K562 (cell line): ENCODE measurements around the gene LRRC25. TPM values are rescaled to one million over a fixed set of nuclear protein-coding genes. Genes with fewer than 3 reads are reported as not detected.

Experiments
- CEBPB ChIP-seq: fragments of 450-650 bp; IDR thresholded peaks from 2 replicates; pipeline ENCODE4 v1.6.1; 2016; ENCODE audit warnings: missing genetic modification characterization, missing compliant biosample characterization
- CHD4 ChIP-seq: fragments of 200-600 bp; sonication (generic); IDR thresholded peaks from 3 replicates; pipeline ENCODE4 v1.6.1; 2012; ENCODE audit warnings: low read depth, mild to moderate bottlenecking, mixed read lengths, low read length, inconsistent platforms; ENCODE audit not compliant: insufficient read depth, insufficient replicate concordance, poor library complexity, severe bottlenecking
- CREB1 ChIP-seq, 2 experiments: sonication (generic) in 1 of 2; formaldehyde crosslinking in 1 of 2; IDR thresholded peaks; 2 replicates each; pipeline versions ENCODE4 v1.6.1 to v1.8.0; 2012 to 2022; ENCODE audit warnings: inconsistent platforms in 1 of 2, mild to moderate bottlenecking in 1 of 2, missing genetic modification reagents in 1 of 2, moderate library complexity in 1 of 2
- DLX4 ChIP-seq: fragments of 250-450 bp; sonication (Bioruptor Pico); IDR thresholded peaks from 2 replicates; pipeline ENCODE4 v1.6.1; 2021; ENCODE audit warnings: mild to moderate bottlenecking
- DMBX1 ChIP-seq: fragments of 250-450 bp; sonication (Bioruptor Pico); IDR thresholded peaks from 2 replicates; pipeline ENCODE4 v1.8.0; 2022; ENCODE audit warnings: inconsistent platforms, mild to moderate bottlenecking, moderate library complexity, borderline replicate concordance
- E2F1 ChIP-seq: sonication (generic); formaldehyde crosslinking; IDR thresholded peaks from 2 replicates; pipeline ENCODE4 v1.8.1; 2023; ENCODE audit warnings: mild to moderate bottlenecking, missing genetic modification reagents, moderate library complexity
- EGR1 ChIP-seq: fragments of 450-650 bp; conservative IDR thresholded peaks from 2 replicates; pipeline ENCODE4 v1.6.1; 2017; ENCODE audit warnings: mild to moderate bottlenecking
- FOSL1 ChIP-seq: fragments of 200-800 bp; sonication (Bioruptor generic); conservative IDR thresholded peaks from 2 replicates; pipeline ENCODE4 v1.6.1; 2016; ENCODE audit warnings: missing genetic modification characterization, missing compliant biosample characterization
- KDM1A ChIP-seq, 2 experiments: fragments of 450-650 bp; IDR thresholded peaks; 2 replicates each; pipeline ENCODE4 v1.6.1; 2016; ENCODE audit warnings: mild to moderate bottlenecking in 2 of 2
- NFRKB ChIP-seq: fragments of 450-650 bp; IDR thresholded peaks from 2 replicates; pipeline ENCODE4 v1.6.1; 2016; ENCODE audit warnings: low read depth
- OTX1 ChIP-seq: fragments of 450-650 bp; formaldehyde crosslinking; IDR thresholded peaks from 2 replicates; pipeline ENCODE4 v1.4.0; 2022; ENCODE audit warnings: mild to moderate bottlenecking
- PHF20 ChIP-seq: fragments of 450-650 bp; IDR thresholded peaks from 2 replicates; pipeline ENCODE4 v1.6.1; 2018; ENCODE audit not compliant: partially characterized antibody
- PHTF2 ChIP-seq: fragments of 250-450 bp; sonication (Bioruptor Pico); IDR thresholded peaks from 2 replicates; pipeline ENCODE4 v1.5.0; 2021; ENCODE audit warnings: mild to moderate bottlenecking
- SAFB ChIP-seq: fragments of 200-400 bp; formaldehyde crosslinking; IDR thresholded peaks from 2 replicates; pipeline ENCODE4 v1.6.1; 2017; ENCODE audit warnings: low read depth, low read length, borderline replicate concordance
- SMAD2 ChIP-seq: fragments of 150-350 bp; IDR thresholded peaks from 2 replicates; pipeline ENCODE4 v1.6.1; 2014; ENCODE audit warnings: low read depth, mild to moderate bottlenecking, low read length
- SMARCE1 ChIP-seq: fragments of 450-650 bp; IDR thresholded peaks from 2 replicates; pipeline ENCODE4 v1.7.1; 2016; ENCODE audit warnings: mild to moderate bottlenecking
- SRF ChIP-seq, 2 experiments: fragments of 250-450, 450-650 bp in 1 of 2; sonication (Bioruptor Pico) in 1 of 2; sonication (generic) in 1 of 2; formaldehyde crosslinking; IDR thresholded peaks; 2 replicates each; pipeline versions ENCODE4 v1.5.0 to v1.5.1; 2020 to 2022; ENCODE audit warnings: mild to moderate bottlenecking in 1 of 2, missing genetic modification reagents in 1 of 2
- ZC3H8 ChIP-seq: fragments of 450-650 bp; IDR thresholded peaks from 2 replicates; pipeline ENCODE4 v1.6.1; 2017
- ZNF79 ChIP-seq: fragments of 250-450 bp; sonication (Bioruptor Pico); IDR thresholded peaks from 2 replicates; pipeline ENCODE4 v1.4.0; 2020; ENCODE audit warnings: low read depth, mild to moderate bottlenecking, moderate library complexity
- polyA plus RNA-seq, 8 experiments: library from polyadenylated mRNA; depleted of rRNA in 4 of 8; stranded (reverse) in 5 of 8; unstranded in 3 of 8; fragments of >200 nt; fragmentation: Nextera tagmentation in 2 of 8; fragmentation: Illumina TruSeq in 1 of 8; extraction: Ambion mirVana in 2 of 8; extraction: Trizol in 1 of 8; gene quantifications; 2 replicates each; pipeline versions ENCODE4 v1.2.1 to v1.2.3, GENCODE V29; 2011 to 2014; ENCODE audit warnings: inconsistent platforms in 1 of 8, missing spikeins in 1 of 8
- total RNA-seq, 7 experiments: library from RNA; depleted of rRNA in 6 of 7; stranded (reverse); fragments of >200 nt in 6 of 7; fragmentation: Illumina TruSeq in 2 of 7; extraction: Trizol in 2 of 7; gene quantifications; 2 replicates each; pipeline versions ENCODE4 v1.2.1 to v1.2.3, GENCODE V29; 2011 to 2021; ENCODE audit warnings: low replicate concordance in 1 of 7
- TF ChIP-seq, protein P1 (sequence below): fragments of 450-650 bp; formaldehyde crosslinking; conservative IDR thresholded peaks from 2 replicates; pipeline ENCODE4 v1.4.0; 2022; ENCODE audit warnings: mild to moderate bottlenecking, missing genetic modification characterization
- TF ChIP-seq, protein P2 (sequence below): fragments of 450-650 bp; IDR thresholded peaks from 2 replicates; pipeline ENCODE4 v1.6.1; 2016
- TF ChIP-seq, protein P3 (sequence below): sonication (generic); formaldehyde crosslinking; IDR thresholded peaks from 2 replicates; pipeline ENCODE4 v1.8.0; 2022; ENCODE audit warnings: mild to moderate bottlenecking, missing genetic modification reagents, borderline replicate concordance

Gene LRRC25
- total and polyA plus RNA-seq, 9 of the 15 experiments (the other 6 are each of a cell fraction or from before 2014, with no cell fraction given) = 0.07 to 0.36 (median 0.10) TPM; not detected in 3

DNA sequence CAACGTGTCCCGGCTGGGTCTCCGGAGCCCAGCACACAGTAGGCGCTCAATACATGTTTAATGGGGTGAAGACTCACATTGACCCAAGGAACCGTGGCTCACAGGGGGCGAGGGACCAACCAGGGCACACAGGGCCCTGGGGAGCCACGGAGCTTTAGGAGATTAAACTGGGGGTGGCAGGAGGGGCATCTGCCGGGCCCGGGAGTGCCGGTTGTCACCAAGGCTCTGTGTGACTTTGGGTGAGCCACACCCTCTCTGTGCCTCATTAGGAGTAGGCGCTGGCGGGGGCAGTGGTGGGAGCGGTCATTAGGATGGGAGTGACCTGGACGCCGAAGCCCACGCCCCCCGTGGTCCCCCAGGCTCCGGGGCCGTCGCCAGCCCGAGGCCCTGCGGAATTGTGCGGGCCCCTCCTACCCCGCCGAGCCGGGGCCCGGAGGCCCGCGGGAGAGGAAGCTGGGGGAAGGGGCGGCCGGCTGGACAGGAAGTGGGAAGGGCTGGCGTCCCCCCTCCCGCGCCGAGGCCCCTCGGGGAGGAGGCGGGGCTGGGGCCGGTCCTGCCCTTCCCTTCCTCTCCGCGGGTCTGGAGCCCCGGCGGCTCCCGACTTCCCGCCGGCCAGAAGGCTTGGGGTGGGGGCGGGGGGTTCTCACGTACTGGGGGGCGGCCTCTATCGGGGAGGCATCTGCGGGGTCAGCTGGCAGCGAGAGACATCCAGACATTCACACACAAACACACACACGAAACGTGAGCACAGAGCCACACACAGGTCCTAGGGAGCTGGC is 20.0 kb upstream of the LRRC25 start (continued):
- TF ChIP-seq ZC3H8 (no peak), FOSL1 (tag) (peak; percentile 32; the same call in 1 of the 2 replicates), NFRKB (peak; percentile 78; the same call in 1 of the 2 replicates), EGR1 (no peak; the same call in 1 of the 2 replicates), SMAD2 (no peak), CEBPB (tag) (no peak), ZNF79 (CRISPR knock-in tag) (no peak), CREB1 (IDR thresholded peaks at IDR 0.05) (no peak; the same call in 1 of the 2 replicates), CREB1 (CRISPR knock-in tag; IDR thresholded peaks at IDR 0.05) (no peak), OTX1 (no peak), PHF20 (no peak), SRF (CRISPR knock-in tag; IDR thresholded peaks at IDR 0.05) (peak in 1 of 2 experiments; percentile 24; a peak in 1 of 4 replicates), DMBX1 (CRISPR knock-in tag) (peak; percentile 55; the same call in 1 of the 2 replicates), DLX4 (no peak), E2F1 (0 out of 2 replicates have a peak, but pooled peaks have one; percentile 62), SMARCE1 (no peak; the same call in 1 of the 2 replicates), PHTF2 (CRISPR knock-in tag) (no peak), SAFB (no peak), CHD4 (peak; percentile 17), KDM1A (IDR thresholded peaks at IDR 0.05) (peak; percentile 76 to 90)
- TF ChIP-seq, protein P1, sequence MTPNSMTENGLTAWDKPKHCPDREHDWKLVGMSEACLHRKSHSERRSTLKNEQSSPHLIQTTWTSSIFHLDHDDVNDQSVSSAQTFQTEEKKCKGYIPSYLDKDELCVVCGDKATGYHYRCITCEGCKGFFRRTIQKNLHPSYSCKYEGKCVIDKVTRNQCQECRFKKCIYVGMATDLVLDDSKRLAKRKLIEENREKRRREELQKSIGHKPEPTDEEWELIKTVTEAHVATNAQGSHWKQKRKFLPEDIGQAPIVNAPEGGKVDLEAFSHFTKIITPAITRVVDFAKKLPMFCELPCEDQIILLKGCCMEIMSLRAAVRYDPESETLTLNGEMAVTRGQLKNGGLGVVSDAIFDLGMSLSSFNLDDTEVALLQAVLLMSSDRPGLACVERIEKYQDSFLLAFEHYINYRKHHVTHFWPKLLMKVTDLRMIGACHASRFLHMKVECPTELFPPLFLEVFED (CRISPR knock-in tag) = no peak
- TF ChIP-seq, protein P2, sequence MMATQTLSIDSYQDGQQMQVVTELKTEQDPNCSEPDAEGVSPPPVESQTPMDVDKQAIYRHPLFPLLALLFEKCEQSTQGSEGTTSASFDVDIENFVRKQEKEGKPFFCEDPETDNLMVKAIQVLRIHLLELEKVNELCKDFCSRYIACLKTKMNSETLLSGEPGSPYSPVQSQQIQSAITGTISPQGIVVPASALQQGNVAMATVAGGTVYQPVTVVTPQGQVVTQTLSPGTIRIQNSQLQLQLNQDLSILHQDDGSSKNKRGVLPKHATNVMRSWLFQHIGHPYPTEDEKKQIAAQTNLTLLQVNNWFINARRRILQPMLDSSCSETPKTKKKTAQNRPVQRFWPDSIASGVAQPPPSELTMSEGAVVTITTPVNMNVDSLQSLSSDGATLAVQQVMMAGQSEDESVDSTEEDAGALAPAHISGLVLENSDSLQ = no peak
- TF ChIP-seq, protein P3, sequence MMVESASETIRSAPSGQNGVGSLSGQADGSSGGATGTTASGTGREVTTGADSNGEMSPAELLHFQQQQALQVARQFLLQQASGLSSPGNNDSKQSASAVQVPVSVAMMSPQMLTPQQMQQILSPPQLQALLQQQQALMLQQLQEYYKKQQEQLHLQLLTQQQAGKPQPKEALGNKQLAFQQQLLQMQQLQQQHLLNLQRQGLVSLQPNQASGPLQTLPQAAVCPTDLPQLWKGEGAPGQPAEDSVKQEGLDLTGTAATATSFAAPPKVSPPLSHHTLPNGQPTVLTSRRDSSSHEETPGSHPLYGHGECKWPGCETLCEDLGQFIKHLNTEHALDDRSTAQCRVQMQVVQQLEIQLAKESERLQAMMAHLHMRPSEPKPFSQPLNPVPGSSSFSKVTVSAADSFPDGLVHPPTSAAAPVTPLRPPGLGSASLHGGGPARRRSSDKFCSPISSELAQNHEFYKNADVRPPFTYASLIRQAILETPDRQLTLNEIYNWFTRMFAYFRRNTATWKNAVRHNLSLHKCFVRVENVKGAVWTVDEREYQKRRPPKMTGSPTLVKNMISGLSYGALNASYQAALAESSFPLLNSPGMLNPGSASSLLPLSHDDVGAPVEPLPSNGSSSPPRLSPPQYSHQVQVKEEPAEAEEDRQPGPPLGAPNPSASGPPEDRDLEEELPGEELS (CRISPR knock-in tag) = no peak
